Measurements from ENCODE around the gene FBXW9.
"Not testable (repeated sequence)": the region's sequence is repeated elsewhere in the genome, so short reads cannot be mapped to it uniquely, and the experiment has no call there.

FBXW9 gene

GRCh38 chr19:12647047-12647446 lies 49.4 kb downstream of the FBXW9 start:
- ChIA-PET CTCF (interaction anchor here (1.2 kb wide), 1 partner anchor 587 kb away, joined by 3 read pairs; no protein-coding TSS in a partner anchor), POLR2A (no interaction called here)
- no peak for DNase-seq (ENCODE audit: low read depth, low spot score)
- no peak overlapping the region for H3K4me3 ChIP-seq (ENCODE audit: low read depth, low read length)
- TF ChIP-seq CTCF (IDR thresholded peaks at IDR 0.05; ENCODE audit: insufficient read depth, low read length, missing control alignments) = no peak

GRCh38 chr19:12646551-12646950 lies 49.9 kb downstream of the FBXW9 start:
- no peak for DNase-seq (ENCODE audit: low read depth, low spot score)
- no peak overlapping the region for H3K4me3 ChIP-seq (ENCODE audit: low read depth, low read length)
- TF ChIP-seq CTCF (IDR thresholded peaks at IDR 0.05; ENCODE audit: insufficient read depth, low read length, missing control alignments) = no peak
- CTCF ChIA-PET = no interaction called here
- POLR2A ChIA-PET = no interaction called here

- CTCF ChIA-PET; DNase-seq (ENCODE audit: low read depth, low spot score): not testable (repeated sequence)
Measured at GRCh38 chr19:12643716-12644115, 52.7 kb downstream of the FBXW9 start.

GRCh38 chr19:12642506-12642905 lies 53.9 kb downstream of the FBXW9 start:
- ChIA-PET CTCF (interaction anchor here (1.3 kb wide), 1 partner anchor 31 kb away, joined by 4 read pairs; the partner anchor contains the start of genes ZNF490 and ZNF791), POLR2A (no interaction called here)
- H3K4me3 ChIP-seq (ENCODE audit: low read depth, low read length) = no peak overlapping the region
- TF ChIP-seq CTCF (IDR thresholded peaks at IDR 0.05; ENCODE audit: insufficient read depth, low read length, missing control alignments) = no peak
- DNase-seq (ENCODE audit: low read depth, low spot score) = no peak

More at GRCh38 chr19:12643716-12644115, 52.7 kb downstream of the FBXW9 start:
- H3K4me3 ChIP-seq (ENCODE audit: low read depth, low read length); POLR2A ChIA-PET: not testable (repeated sequence)

GRCh38 chr19:12641456-12641855 lies 55.0 kb downstream of the FBXW9 start:
- ChIA-PET POLR2A (no interaction called here), CTCF (interaction anchor here (1.3 to 1.5 kb wide), 3 partner anchors 8 to 30 kb away, joined by 4 to 6 read pairs (median 4); partner anchors contain the start of genes MAN2B1, WDR83, ZNF490 and ZNF791)
- no peak for DNase-seq (ENCODE audit: low read depth, low spot score)
- H3K4me3 ChIP-seq (ENCODE audit: low read depth, low read length) = no peak overlapping the region
- no peak for TF ChIP-seq CTCF (IDR thresholded peaks at IDR 0.05; ENCODE audit: insufficient read depth, low read length, missing control alignments)

- ChIA-PET CTCF (interaction anchor here (0.5 to 2.2 kb wide), 17 partner anchors 9 to 120 kb away, joined by 3 to 16 read pairs (median 4); partner anchors contain the start of genes MAN2B1 and WDR83), POLR2A (interaction anchor here (0.7 to 1.0 kb wide), 2 partner anchors 26 to 845 kb away, joined by 3 read pairs; partner anchors contain the start of genes MAN2B1 and WDR83)
- peak; percentile 84 for TF ChIP-seq CTCF (IDR thresholded peaks at IDR 0.05; ENCODE audit: insufficient read depth, low read length, missing control alignments)
- DNase-seq (ENCODE audit: low read depth, low spot score) = peak; percentile 37
- H3K4me3 ChIP-seq (ENCODE audit: low read depth, low read length) = peak overlapping the region; percentile 40
Measured at GRCh38 chr19:12639901-12640613, 56.4 kb downstream of the FBXW9 start.

Data from AG04449 (cell line).